HG03045 (cell line): Measurements from ENCODE around the gene ERFE.

ENCODE experiments used
- ATAC-seq: cut with Tn5 transposase; IDR thresholded peaks from one replicate; pipeline ENCODE4 v1.9.1; 2021; ENCODE audit warnings: mild to moderate bottlenecking, moderate library complexity; ENCODE audit not compliant: unreplicated experiment

Gene ERFE

GRCh38 chr2:238138331-238139195 lies 20.2 kb upstream of the ERFE start, which contains the start of gene KLHL30:
Gene KLHL30 (plus strand): TSS chr2:238138668. CDS start chr2:238140755, 2,087 bp downstream.
- ATAC-seq: no peak

- no peak for ATAC-seq
These were observed 19.4 kb upstream of the ERFE start for GRCh38 chr2:238139196-238140039.

- ATAC-seq: no peak
These were observed 18.7 kb upstream of the ERFE start for GRCh38 chr2:238140040-238140439.

GRCh38 chr2:238140721-238141540 lies 17.8 kb upstream of the ERFE start:
- no peak for ATAC-seq

- ATAC-seq: no peak
These were observed 17.0 kb upstream of the ERFE start for GRCh38 chr2:238141541-238142318.

GRCh38 chr2:238142382-238143205 lies 16.2 kb upstream of the ERFE start:
- no peak for ATAC-seq

- ATAC-seq: no peak
These were observed 15.4 kb upstream of the ERFE start for GRCh38 chr2:238143239-238143951.

GRCh38 chr2:238144262-238144661 lies 14.5 kb upstream of the ERFE start:
- no peak for ATAC-seq

- ATAC-seq: no peak
These were observed 13.7 kb upstream of the ERFE start for GRCh38 chr2:238145046-238145445.

GRCh38 chr2:238145851-238146250 lies 12.9 kb upstream of the ERFE start:
- no peak for ATAC-seq

- ATAC-seq: no peak
These were observed 11.8 kb upstream of the ERFE start for GRCh38 chr2:238146884-238147544.

GRCh38 chr2:238148981-238149380 lies 9.8 kb upstream of the ERFE start:
- no peak for ATAC-seq

GRCh38 chr2:238149841-238150572 lies 8.8 kb upstream of the ERFE start:
- ATAC-seq: no peak

- ATAC-seq: no peak
These were observed 8.1 kb upstream of the ERFE start for GRCh38 chr2:238150686-238151085.

- ATAC-seq: no peak
These were observed 7.6 kb upstream of the ERFE start for GRCh38 chr2:238151205-238151604.

- ATAC-seq: no peak
These were observed 7.0 kb upstream of the ERFE start for GRCh38 chr2:238151628-238152235.
